Pericardium fibroblast (primary cell): ENCODE data around the gene MAT1A. TPM values are rescaled to one million over a fixed set of nuclear protein-coding genes. Genes with fewer than 3 reads are reported as not detected.

Source experiments
- total RNA-seq: library from RNA; depleted of rRNA; stranded (reverse); fragments of >200 nt; gene quantifications from 2 replicates; pipeline ENCODE4 v1.2.3, GENCODE V29; 2015

The MAT1A gene
- not detected in 2 replicates for total RNA-seq

GRCh38 chr10:80289451-80290287, at the start of gene MAT1A:
Gene MAT1A (minus strand): TSS chr10:80289658. CDS start chr10:80289423, 235 bp downstream.

Other genes with a start within 250 kb of the MAT1A start
- 11.6 and 11.9 TPM in 2 replicates for gene TMEM254, start 211.0 kb downstream of the MAT1A start, total RNA-seq
- 219 and 260 TPM in 2 replicates for gene PLAC9, start 156.9 kb downstream of the MAT1A start, total RNA-seq
- 123 and 137 TPM in 2 replicates for gene ANXA11, start 84.1 kb downstream of the MAT1A start, total RNA-seq
- gene DYDC1, start 67.1 kb upstream of the MAT1A start, total RNA-seq, result not detected in 2 replicates
- not detected in 2 replicates for gene DYDC2, start 67.1 kb upstream of the MAT1A start, total RNA-seq
- gene PRXL2A, start 118.9 kb upstream of the MAT1A start, total RNA-seq, result 11.3 and 12.2 TPM in 2 replicates
- gene TSPAN14, start 164.7 kb upstream of the MAT1A start, total RNA-seq, result 22.9 and 23.2 TPM in 2 replicates
- gene SH2D4B, start 248.2 kb upstream of the MAT1A start, total RNA-seq, result not detected in 2 replicates